Sigmoid colon (tissue), 7 donors: ENCODE measurements around the gene RAET1G. TPM values are rescaled to one million over a fixed set of nuclear protein-coding genes. Genes with fewer than 3 reads are reported as not detected.
"Not testable (repeated sequence)": the region's sequence is repeated elsewhere in the genome, so short reads cannot be mapped to it uniquely, and the experiment has no call there.

Source experiments
- DNase-seq: peaks from one replicate; pipeline ENCODE4 v3.0.0-alpha.2; 2019
- H3K27ac ChIP-seq, 4 donors: fragments of 200-600 bp; sonication (generic); one replicate each; pipeline ENCODE4 v1.5.1; 2016 to 2019; ENCODE audit warnings: mild to moderate bottlenecking in 1 of 4
- H3K27me3 ChIP-seq, 3 donors: fragments of 200-600 bp; sonication (generic); one replicate each; pipeline ENCODE4 v1.5.1; 2019; ENCODE audit warnings: mild to moderate bottlenecking in 1 of 3
- H3K36me3 ChIP-seq, 4 donors: fragments of 200-600 bp; sonication (generic); one replicate each; pipeline ENCODE4 v1.5.1; 2016 to 2019
- H3K4me1 ChIP-seq, 4 donors: fragments of 200-600 bp; sonication (generic); one replicate each; pipeline ENCODE4 v1.5.1; 2017 to 2019
- H3K4me3 ChIP-seq, 4 donors: fragments of 200-600 bp; sonication (generic); one replicate each; pipeline ENCODE4 v1.5.1; 2017 to 2019; ENCODE audit warnings: mild to moderate bottlenecking in 2 of 4, moderate library complexity in 1 of 4
- H3K9me3 ChIP-seq, 4 donors: fragments of 200-600 bp in 3 of 4; sonication (generic) in 3 of 4; one replicate each; pipeline versions ENCODE4 v1.5.1 to v1.6.1; 2013 to 2019
- EP300 ChIP-seq, 4 donors: sonication (generic); formaldehyde crosslinking; IDR thresholded peaks; one replicate each; pipeline ENCODE4 v1.6.1; 2017; ENCODE audit warnings: antibody characterized with exemption in 4 of 4
- POLR2A ChIP-seq, 2 donors: fragments of 450-650 bp; IDR thresholded peaks; one replicate each; pipeline ENCODE4 v1.6.1; 2016; ENCODE audit warnings: antibody characterized with exemption in 2 of 2, mild to moderate bottlenecking in 2 of 2, moderate library complexity in 2 of 2
- POLR2AphosphoS5 ChIP-seq, 4 donors: sonication (generic); formaldehyde crosslinking; IDR thresholded peaks; one replicate each; pipeline ENCODE4 v1.6.1; 2017; ENCODE audit warnings: antibody characterized with exemption in 4 of 4
- WGBS, 2 donors: extraction: QIAGEN DNeasy Blood & Tissue Kit; methylation state at CpG; one replicate each; pipeline ENCODE4 v1.1.7; 2013; 5-methylcytosine and 5-hydroxymethylcytosine counted together
- intact Hi-C: fragments of 100-400 bp; cut with DNase I; formaldehyde crosslinking; loops from one replicate; pipeline ENCODE4 v1.15.1; 2023
- polyA plus RNA-seq, 3 donors: library from polyadenylated mRNA; stranded (reverse); fragments of 200-250 nt; gene quantifications; one replicate each; pipeline ENCODE4 v1.2.3, GENCODE V29; 2013
- total RNA-seq, 4 donors: library from RNA; depleted of rRNA; stranded (reverse); fragments of >200 nt; gene quantifications; one replicate each; pipeline ENCODE4 v1.1.0, GENCODE V29; 2016
- TF ChIP-seq, protein P1 (sequence below), 4 experiments: fragments of 450-650 bp in 3 of 4; fragments of 200-600 bp in 1 of 4; IDR thresholded peaks; one replicate each; pipeline ENCODE4 v1.5.1; 2016 to 2019; ENCODE audit warnings: antibody characterized with exemption in 4 of 4, mild to moderate bottlenecking in 3 of 4, moderate library complexity in 2 of 4
- donor health status: healthy with polysubstance abuse.
- donor health status: Bipolar disorder and iron deficiency.
- donor health status: healthy.

RAET1G gene
- total and polyA plus RNA-seq, 7 donors, result 0.23 TPM; not detected in 6

DNA sequence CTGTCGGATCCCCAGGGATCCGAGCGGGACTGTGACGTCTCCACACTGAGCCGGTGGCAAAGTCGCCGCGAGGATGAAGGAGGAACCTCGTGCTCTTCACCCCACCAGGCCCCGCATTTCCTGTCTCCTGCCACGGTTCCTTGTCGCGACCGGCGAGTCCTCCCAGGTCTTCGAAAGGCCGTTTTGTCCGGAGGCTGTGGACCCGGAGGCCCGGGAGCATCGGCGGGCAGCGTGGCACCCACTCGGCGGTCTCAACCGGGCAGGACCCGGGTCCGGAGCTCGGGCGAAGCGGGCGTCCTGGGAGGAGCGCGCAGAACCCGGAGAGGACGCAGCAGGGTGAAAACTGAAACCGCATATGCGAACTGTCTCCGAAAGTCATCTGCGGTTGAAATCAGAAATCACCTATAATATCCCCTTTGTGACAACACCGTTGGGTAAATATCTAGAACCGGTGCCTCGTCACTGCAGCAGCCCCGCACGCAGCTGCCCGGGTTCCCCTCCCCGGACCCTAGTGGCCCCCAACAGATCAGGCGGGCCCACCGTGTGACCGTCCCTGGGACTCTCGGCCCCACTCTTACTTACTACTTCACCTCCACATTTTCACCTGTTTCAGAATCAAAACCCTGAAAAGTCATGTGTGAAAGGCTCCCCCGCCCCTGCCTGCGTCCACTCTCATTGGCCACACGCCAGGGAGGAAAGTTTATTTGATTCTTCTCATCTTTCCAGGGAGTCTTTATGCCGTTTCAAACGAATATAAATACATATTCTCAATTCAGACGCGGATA lies 15.8 kb upstream of the RAET1G start:
- intact Hi-C loops, result no loop called here
- TF ChIP-seq EP300 (IDR thresholded peaks at IDR 0.05) (no peak), POLR2AphosphoS5 (IDR thresholded peaks at IDR 0.05) (peak in 1 of 4 donors; percentile 17), POLR2A (IDR thresholded peaks at IDR 0.05) (no peak)
- TF ChIP-seq, protein P1, sequence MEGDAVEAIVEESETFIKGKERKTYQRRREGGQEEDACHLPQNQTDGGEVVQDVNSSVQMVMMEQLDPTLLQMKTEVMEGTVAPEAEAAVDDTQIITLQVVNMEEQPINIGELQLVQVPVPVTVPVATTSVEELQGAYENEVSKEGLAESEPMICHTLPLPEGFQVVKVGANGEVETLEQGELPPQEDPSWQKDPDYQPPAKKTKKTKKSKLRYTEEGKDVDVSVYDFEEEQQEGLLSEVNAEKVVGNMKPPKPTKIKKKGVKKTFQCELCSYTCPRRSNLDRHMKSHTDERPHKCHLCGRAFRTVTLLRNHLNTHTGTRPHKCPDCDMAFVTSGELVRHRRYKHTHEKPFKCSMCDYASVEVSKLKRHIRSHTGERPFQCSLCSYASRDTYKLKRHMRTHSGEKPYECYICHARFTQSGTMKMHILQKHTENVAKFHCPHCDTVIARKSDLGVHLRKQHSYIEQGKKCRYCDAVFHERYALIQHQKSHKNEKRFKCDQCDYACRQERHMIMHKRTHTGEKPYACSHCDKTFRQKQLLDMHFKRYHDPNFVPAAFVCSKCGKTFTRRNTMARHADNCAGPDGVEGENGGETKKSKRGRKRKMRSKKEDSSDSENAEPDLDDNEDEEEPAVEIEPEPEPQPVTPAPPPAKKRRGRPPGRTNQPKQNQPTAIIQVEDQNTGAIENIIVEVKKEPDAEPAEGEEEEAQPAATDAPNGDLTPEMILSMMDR (IDR thresholded peaks at IDR 0.05), result no peak

DNA sequence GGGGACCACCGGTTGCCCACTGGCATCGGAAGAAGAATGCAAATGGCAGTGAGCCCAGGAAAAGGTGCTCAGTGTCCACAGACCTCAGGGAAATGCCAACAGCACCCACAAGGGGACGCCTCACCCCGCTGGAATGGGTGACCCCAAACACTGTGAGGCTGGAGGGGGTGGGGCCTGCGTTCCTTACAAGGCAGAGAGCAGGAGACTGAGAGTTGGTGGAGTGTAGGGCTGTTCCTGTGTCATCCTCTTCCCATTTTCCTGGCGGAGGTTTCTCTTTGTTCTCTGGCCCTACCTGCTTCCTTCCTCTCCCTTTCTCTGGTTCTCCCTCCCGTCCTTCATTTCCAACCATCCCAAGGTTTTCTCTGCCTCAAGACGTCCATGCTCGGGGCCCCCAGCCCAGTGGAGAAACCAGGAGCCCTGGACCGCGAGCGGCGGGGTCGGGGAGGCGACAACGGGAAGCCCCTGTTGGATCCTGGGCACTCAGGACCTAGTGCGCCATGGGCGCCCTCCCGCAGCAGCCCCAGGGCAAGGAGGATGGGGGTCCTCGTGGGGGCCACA lies 15.2 kb upstream of the RAET1G start:
- 3 to 5% methylated on average over 15 of the region's 20 CpGs for WGBS, 2 donors
- H3K36me3 ChIP-seq, H3K27ac ChIP-seq, intact Hi-C loops, DNase-seq, H3K9me3 ChIP-seq: not testable (repeated sequence)
- Histone ChIP-seq H3K4me1 (peaks cover 0 to 34% (median 26%) of the 10 kb centered on the region in 4 donors), H3K4me3 (peak overlapping the region in 3 of 4 donors; percentile 23 to 46 (median 41)), H3K27me3 (peaks cover 41 to 98% (median 88%) of the 10 kb centered on the region in 3 donors)

More for the DNA sequence above, 15.8 kb upstream of the RAET1G start:
- H3K9me3 ChIP-seq, result no peaks in the 10 kb centered on the region
- no peak overlapping the region for H3K27ac ChIP-seq
- WGBS, 2 donors, result 1% methylated on average over 58 of the region's 58 CpGs
- DNase-seq, result no peak
- H3K36me3 ChIP-seq, result no peaks in the 10 kb centered on the region
- peak overlapping the region; percentile 14 to 46 (median 32) for H3K4me3 ChIP-seq
- H3K27me3 ChIP-seq, result peaks cover 41 to 95% (median 81%) of the 10 kb centered on the region in 3 donors
- peaks cover 0 to 34% (median 26%) of the 10 kb centered on the region in 4 donors for H3K4me1 ChIP-seq

DNA sequence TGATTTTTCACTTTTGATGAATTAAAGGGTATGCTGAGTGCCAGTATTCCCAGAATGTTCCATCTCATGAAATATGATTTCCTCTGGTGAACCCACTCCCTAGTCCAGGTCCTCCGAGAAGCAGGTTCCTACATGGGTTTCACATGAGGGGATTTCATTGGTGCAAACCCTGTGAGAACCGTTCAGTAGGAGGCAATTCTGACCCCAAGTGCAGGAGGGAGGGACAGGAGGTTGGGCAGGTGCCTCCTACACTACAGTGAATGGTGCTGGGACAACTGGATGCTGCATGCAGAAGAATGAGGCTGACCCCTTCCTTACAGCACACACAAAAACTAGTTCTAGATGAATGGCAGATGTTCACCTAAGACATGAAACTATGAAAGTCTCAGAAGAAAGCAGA lies 13.8 kb upstream of the RAET1G start:
- WGBS, 2 donors, result 31 to 38% methylated on average over 2 of the region's 2 CpGs
- no peak for DNase-seq
- TF ChIP-seq POLR2AphosphoS5 (IDR thresholded peaks at IDR 0.05), result no peak
- TF ChIP-seq, protein P1 (IDR thresholded peaks at IDR 0.05), result no peak
- TF ChIP-seq EP300 (IDR thresholded peaks at IDR 0.05), result no peak
- TF ChIP-seq POLR2A (IDR thresholded peaks at IDR 0.05), result no peak
- H3K27ac ChIP-seq, result no peak overlapping the region
- peaks cover 41 to 98% (median 85%) of the 10 kb centered on the region in 3 donors for H3K27me3 ChIP-seq
- intact Hi-C loops, result no loop called here
- no peak overlapping the region for H3K4me3 ChIP-seq
- H3K4me1 ChIP-seq, result peaks cover 0 to 26% (median 19%) of the 10 kb centered on the region in 4 donors
- no peaks in the 10 kb centered on the region for H3K9me3 ChIP-seq
- H3K36me3 ChIP-seq, result no peaks in the 10 kb centered on the region

DNA sequence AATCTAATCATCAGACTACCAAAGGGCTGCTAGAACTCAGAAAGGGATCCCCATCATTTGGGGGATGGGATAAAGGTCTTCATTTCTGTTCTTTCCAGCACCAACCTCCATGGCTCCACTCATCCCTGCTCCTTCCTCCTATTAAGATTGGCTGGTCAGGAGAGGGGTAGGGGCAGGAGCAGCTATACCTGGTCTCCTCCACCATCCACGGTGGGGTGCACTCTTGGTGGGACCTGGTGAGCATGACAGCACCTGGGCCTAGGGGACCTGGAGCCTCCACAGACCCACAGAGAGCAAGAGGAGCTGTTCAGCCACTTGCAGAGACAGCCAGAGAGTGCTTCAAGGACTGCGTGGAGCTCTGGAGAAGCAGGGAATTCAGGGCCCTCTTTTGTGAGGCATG lies 12.7 kb upstream of the RAET1G start:
- DNase-seq, result no peak
- no peaks in the 10 kb centered on the region for H3K9me3 ChIP-seq
- H3K4me1 ChIP-seq, result peaks cover 0 to 15% (median 12%) of the 10 kb centered on the region in 4 donors
- no peak overlapping the region for H3K4me3 ChIP-seq
- no peak overlapping the region for H3K27ac ChIP-seq
- intact Hi-C loops, result no loop called here
- WGBS, 2 donors, result 41 to 45% methylated on average over 2 of the region's 2 CpGs
- TF ChIP-seq POLR2AphosphoS5 (IDR thresholded peaks at IDR 0.05) (no peak), EP300 (IDR thresholded peaks at IDR 0.05) (no peak), POLR2A (IDR thresholded peaks at IDR 0.05) (no peak)
- TF ChIP-seq, protein P1 (IDR thresholded peaks at IDR 0.05), result no peak
- H3K27me3 ChIP-seq, result peaks cover 35 to 98% (median 81%) of the 10 kb centered on the region in 3 donors
- H3K36me3 ChIP-seq, result no peaks in the 10 kb centered on the region

DNA sequence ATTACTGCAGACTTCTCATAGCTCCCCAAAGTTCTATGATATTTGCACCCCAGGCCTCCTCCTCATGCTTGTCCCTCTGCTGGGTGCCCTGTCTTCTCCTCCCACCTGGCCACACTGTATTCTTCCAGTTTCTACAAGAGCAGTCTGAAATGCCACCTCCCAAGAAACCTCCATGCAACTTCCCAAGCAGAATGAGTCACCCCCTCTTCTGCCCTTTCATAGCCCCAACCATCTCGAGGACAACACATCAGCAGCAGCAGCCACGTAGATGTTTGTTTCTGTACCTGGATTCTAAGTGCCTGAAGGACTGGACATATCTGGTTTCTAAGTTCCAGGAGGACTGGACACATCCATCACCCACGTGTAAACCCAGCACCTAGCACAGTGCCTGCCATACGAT lies 12.3 kb upstream of the RAET1G start:
- Histone ChIP-seq H3K4me3 (no peak overlapping the region), H3K27me3 (peaks cover 31 to 98% (median 77%) of the 10 kb centered on the region in 3 donors), H3K4me1 (peaks cover 0 to 15% (median 12%) of the 10 kb centered on the region in 4 donors), H3K36me3 (no peaks in the 10 kb centered on the region), H3K27ac (no peak overlapping the region), H3K9me3 (no peaks in the 10 kb centered on the region)
- 39 to 59% methylated on average over 4 of the region's 4 CpGs for WGBS, 2 donors
- no peak for DNase-seq
- intact Hi-C loops, result no loop called here
- TF ChIP-seq EP300 (IDR thresholded peaks at IDR 0.05) (no peak), POLR2AphosphoS5 (IDR thresholded peaks at IDR 0.05) (no peak), POLR2A (IDR thresholded peaks at IDR 0.05) (no peak)
- TF ChIP-seq, protein P1 (IDR thresholded peaks at IDR 0.05), result no peak
